ENCODE results near the gene MINDY3.
"Not testable (repeated sequence)": the region's sequence is repeated elsewhere in the genome, so short reads cannot be mapped to it uniquely, and the experiment has no call there.

The MINDY3 gene

DNA sequence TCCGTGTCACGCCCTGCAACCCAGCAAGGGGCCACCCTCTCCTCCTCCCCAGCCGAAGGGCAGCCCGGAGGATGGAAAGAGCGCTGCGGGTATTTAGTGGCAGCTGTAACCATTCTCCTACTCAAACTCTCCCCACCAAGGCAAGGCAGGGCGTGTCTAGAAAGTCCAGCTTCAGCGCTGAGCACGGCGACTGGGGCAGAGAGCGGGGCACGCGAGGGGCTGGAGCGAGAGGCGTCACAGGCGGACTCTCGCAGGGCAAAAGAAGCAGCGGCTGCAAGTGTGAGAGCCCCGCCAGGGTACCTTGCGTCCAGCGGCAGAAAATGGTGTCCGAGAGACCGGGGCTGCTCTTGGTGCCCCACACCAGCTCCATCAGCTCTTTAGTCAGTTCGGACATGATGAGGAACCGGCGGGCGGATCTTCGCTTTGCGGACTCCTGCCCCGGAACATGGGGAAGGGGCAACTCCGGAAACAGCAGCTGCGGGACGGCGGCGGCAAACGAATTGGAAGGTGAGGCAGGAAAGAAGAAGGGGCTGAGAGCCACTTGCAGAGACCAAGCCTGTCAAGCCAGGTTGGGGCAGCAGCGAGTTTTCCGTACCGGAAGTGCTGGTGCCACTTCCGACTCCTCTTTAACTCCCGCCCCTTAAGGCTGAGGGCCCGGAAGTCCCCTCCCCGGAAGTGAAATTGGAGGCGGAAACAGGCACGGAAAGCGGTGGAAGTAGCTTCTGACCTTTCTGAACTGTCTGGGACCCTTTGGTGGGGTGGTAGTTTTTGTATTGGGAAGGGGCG, at the start of gene MINDY3:
MINDY3 (minus strand) TSS at position 602 of the 786 bp plus-strand sequence; CDS start at position 394, 208 bp downstream.
- DNase-seq (ENCODE audit: low spot score): peak; percentile 74

- no peak for DNase-seq (ENCODE audit: low spot score)
These were observed 41.6 kb upstream of the MINDY3 start for GRCh38 chr10:15901889-15902288.

GRCh38 chr10:15898046-15898445, 37.7 kb upstream of the MINDY3 start:
- peak; percentile 62 for DNase-seq (ENCODE audit: low spot score)

GRCh38 chr10:15897287-15897686, 37.0 kb upstream of the MINDY3 start:
- DNase-seq (ENCODE audit: low spot score): peak; percentile 86

DNA sequence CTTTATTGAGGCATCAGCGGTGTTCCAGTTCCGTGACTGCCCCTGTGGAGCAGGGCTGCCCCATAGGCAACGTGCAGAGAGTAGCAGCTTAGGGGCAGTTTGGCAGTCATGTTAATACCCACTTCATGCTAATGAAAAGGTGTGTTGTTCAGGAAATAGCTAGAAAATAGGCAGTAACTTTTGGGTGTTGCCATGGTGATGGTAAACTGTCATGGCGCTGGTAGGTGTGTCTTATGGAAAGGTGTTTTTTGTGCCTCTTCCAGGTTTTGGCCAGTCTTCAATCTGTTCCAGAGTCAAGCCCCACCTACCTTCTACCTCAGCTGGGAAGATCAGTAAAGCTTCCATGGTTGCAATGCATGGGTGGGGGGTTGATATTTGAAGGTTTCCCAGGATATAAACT, 36.3 kb upstream of the MINDY3 start:
- DNase-seq (ENCODE audit: low spot score): no peak

DNA sequence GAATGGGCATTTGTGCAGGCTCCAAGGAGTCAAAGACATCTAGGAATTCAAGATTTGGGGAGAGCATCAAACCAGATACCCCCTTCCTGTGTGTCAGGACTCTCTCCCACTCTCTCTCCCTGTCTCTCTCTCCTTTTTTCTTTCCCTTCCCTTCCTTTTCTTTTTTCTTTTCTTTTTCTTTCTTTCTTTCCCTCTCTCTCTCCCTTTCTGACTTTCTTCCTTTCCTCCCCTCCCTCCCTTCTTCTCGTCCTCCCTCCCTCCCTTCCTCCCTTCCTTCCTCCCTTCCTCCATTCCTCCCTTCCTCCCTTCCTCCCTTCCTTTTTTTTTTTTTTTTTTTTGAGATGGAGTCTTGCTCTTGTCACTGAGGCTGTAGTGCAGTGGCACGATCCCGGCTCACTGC, 24.1 kb upstream of the MINDY3 start:
- DNase-seq (ENCODE audit: low spot score): no peak

- no peak for DNase-seq (ENCODE audit: low spot score)
These were observed 21.2 kb upstream of the MINDY3 start for GRCh38 chr10:15881542-15881941.

DNA sequence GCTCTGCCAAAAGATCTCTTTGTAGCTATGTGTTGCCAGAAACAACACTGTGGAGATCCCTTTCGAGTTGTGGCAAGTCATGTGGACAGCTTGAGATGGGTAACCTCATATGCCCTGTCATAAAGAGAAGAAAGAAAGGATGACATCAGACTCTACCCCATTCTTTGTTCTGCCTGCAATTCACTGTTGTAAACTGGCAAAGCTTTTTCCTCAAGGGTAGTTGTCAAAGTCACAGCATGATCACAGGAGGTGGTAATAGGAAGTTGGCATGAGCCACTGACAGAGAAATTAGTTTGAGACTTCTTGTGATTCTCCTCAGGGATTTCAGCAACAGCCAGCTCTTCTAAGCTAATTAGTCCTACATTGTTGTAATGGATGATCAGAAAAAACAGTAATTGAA, 19.4 kb upstream of the MINDY3 start:
- DNase-seq (ENCODE audit: low spot score): peak; percentile 16

- DNase-seq (ENCODE audit: low spot score): peak; percentile 72
These were observed 18.8 kb upstream of the MINDY3 start for GRCh38 chr10:15879058-15879457.

- no peak for DNase-seq (ENCODE audit: low spot score)
These were observed 17.7 kb upstream of the MINDY3 start for GRCh38 chr10:15877836-15878576.

- not testable (repeated sequence) for DNase-seq (ENCODE audit: low spot score)
These were observed 16.0 kb upstream of the MINDY3 start for GRCh38 chr10:15876274-15876673.

- not testable (repeated sequence) for DNase-seq (ENCODE audit: low spot score)
These were observed 12.3 kb upstream of the MINDY3 start for GRCh38 chr10:15872645-15873044.

DNA sequence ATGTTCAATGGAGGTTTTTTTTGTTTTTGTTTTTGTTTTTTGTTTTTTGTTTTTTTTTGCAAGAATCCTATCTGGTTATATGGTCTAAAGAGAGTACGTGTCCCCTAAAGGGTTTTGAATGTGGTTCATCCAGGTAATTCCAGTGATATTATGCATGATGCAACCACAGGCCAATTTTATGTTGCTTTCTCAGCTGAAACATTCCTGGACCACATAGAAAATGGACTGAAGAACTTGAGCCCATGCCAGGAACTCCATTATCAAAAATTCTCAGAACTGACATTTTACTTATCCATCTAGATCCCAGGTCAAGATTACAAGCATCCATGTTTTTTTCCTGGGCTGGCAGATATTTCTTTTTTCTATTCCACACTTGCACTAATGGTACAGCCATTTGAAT, 11.5 kb upstream of the MINDY3 start:
- DNase-seq (ENCODE audit: low spot score): no peak

GRCh38 chr10:15869935-15870334, 9.6 kb upstream of the MINDY3 start:
- no peak for DNase-seq (ENCODE audit: low spot score)

DNA sequence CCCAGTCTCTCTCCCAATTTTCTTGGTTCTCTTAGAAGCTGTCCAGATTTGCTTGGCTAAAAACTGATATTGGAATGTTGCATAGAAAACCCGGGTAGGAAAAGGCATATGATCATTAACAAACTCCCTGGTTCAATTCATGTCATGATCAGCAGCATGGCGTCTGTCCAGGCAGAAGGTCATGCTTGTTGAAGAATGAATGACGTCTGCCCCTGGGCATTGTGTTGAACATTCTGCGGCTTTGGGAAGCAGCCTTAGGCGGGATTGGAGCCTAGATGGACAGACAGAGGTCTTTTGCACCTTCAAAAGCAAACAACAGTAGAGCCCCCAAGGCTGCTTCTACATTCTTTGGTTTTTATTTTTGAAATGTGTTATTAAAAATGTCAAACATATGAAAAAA, 7.7 kb upstream of the MINDY3 start:
- no peak for DNase-seq (ENCODE audit: low spot score)

GRCh38 chr10:15865304-15865703, 5.0 kb upstream of the MINDY3 start:
- DNase-seq (ENCODE audit: low spot score): no peak

DNA sequence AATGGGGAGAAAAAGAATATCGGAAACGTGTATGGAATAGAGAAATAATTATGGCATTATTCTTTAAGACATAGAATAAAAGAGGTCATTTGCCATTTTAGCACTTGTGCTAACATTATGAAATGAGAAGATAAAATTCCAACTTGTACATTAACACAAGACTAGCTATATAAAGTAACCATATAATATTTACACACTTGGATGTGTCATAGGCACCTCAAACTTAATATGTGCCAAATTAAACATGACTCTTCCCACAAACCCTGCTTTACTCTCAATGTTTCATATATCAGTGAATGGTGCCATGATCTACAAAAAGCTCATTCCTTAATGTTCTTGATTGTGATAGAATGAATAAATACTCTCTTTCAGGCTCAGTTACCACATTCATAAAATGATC, 4.1 kb upstream of the MINDY3 start:
- DNase-seq (ENCODE audit: low spot score): no peak

GRCh38 chr10:15863733-15864132, 3.4 kb upstream of the MINDY3 start:
- DNase-seq (ENCODE audit: low spot score): no peak

DNA sequence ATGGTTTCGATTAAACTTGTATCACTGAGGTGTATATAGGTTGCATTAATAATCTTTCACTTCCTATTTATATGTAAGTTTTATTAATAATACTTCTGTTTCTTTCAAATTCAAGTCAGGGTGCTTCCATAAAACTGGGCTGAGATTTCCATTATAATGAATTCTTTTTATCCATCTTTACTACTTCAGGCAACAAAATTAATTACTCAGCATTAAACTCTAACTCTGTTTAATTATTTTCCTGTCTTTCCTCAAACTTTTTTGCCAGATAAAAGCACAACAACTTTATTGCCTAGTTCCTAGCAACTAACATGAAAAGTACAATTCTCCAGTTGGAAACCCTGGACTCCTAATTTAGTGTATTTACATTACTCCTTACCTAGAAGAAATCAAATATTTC, 3.0 kb upstream of the MINDY3 start:
- DNase-seq (ENCODE audit: low spot score): no peak

DNA sequence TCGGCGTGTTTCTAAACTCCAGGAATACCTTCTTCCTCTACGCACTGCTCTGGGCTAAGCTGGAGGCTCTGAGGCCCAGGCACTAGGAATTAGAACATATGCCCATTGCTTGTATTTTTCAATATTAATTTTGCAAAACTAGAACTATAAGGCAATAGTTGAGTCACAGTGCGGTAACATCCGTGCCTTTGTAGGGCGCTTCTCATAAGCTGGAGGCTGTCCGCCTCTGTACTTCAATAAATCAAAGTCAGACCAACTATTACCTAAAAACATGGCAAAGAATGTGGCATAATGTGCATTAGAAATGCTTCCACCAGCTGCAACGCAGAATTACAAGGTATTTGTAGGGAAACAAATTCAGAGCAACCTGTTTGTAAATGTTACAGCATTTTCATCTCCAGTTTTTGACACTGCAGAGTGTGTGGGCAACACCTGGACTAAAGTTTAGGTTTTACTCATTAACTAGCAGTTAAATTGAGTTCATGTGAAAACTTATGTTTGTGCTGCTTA, 440 bp upstream of the MINDY3 start:
- no peak for DNase-seq (ENCODE audit: low spot score)

DNA sequence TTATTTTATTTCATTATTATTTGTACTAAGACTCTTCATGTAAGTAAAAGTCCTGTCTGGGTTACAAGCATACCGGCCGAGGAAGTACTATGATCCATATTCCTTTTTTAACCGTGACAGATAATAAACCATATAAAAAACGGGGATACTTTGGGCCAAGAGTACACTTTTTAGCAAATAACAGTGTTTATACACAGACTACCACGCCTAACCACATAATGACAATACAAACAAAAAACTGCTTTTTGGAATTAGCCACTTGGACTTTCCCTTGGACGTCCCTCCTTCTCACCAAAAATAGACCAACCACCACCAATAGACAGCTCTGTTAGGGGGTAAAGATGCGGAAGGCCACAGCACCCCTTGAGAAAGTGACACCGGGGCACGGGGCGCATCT, 800 bp downstream of the MINDY3 start:
- DNase-seq (ENCODE audit: low spot score): no peak

DNA sequence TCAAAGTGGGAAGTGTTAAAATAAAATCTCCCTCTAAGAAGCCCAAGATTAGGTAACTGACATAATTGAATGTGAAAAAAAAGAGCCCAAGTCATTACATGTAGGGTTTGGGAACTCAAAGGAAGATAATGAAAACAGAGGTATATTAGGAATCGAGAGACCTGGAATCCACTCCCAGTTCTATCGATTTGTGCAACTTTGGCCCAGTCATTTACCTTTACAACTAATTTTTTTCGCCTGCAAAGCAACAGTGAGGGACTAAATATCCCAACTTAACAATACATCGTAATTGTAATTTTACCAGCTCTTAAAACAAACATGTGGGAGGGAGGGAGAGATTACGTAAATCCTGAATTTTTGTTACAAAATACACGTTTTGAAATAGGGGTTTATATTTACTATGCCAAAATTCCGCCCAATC, 1.4 kb downstream of the MINDY3 start:
- no peak for DNase-seq (ENCODE audit: low spot score)

GRCh38 chr10:15857107-15857575, 3.2 kb downstream of the MINDY3 start:
- no peak for DNase-seq (ENCODE audit: low spot score)

Measured in kidney capillary endothelial cell (primary cell).